ENCODE measurements around the gene LATS1. TPM values are rescaled to one million over a fixed set of nuclear protein-coding genes. Genes with fewer than 3 reads are reported as not detected.

The LATS1 gene
- total and polyA plus RNA-seq, 2 of the 8 experiments (the other 6 are each of a cell fraction or from before 2014, with no cell fraction given), result 8.9 to 21.7 TPM

GRCh38 chr6:149636124-149636523, 81.8 kb downstream of the LATS1 start:
- H3K4me3 ChIP-seq (ENCODE audit: extremely low read depth in 1 of 4, insufficient read depth in 2 of 4, low read depth in 3 of 4, low read length in 4 of 4), result no peak overlapping the region
- no peak overlapping the region for H3K9ac ChIP-seq (replicated peaks in 1 of 4; ENCODE audit: extremely low read depth in 1 of 4, low read depth in 3 of 4, low read length in 3 of 4)
- H2AK5ac ChIP-seq (ENCODE audit: low read depth, low read length), result no peak overlapping the region
- no peak overlapping the region for H3K4ac ChIP-seq (replicated peaks; ENCODE audit: insufficient read length, low read depth, low read length)
- H3K79me1 ChIP-seq (ENCODE audit: low read depth, low read length), result no peaks in the 10 kb centered on the region
- no peak overlapping the region for H4K91ac ChIP-seq (replicated peaks; ENCODE audit: insufficient read length, low read length)
- H3K9me3 ChIP-seq (ENCODE audit: insufficient read depth in 2 of 2, low read depth in 1 of 2, low read length in 1 of 2), result no peaks in the 10 kb centered on the region
- H3K23ac ChIP-seq (ENCODE audit: insufficient read length), result no peak overlapping the region
- no peak overlapping the region for H2BK5ac ChIP-seq (ENCODE audit: low read depth, low read length)
- FAIRE-seq (no peak), DNase-seq (ENCODE audit: low read depth in 1 of 2, low spot score in 2 of 2) (no peak)
- no peaks in the 10 kb centered on the region for H3K23me2 ChIP-seq (ENCODE audit: low read depth, low read length)
- no peak overlapping the region for H4K5ac ChIP-seq (ENCODE audit: insufficient read length, low read depth, low read length)
- H3K56ac ChIP-seq (replicated peaks; ENCODE audit: insufficient read length, low read depth, low read length), result no peak overlapping the region
- no peaks in the 10 kb centered on the region for H3K4me1 ChIP-seq (replicated peaks in 1 of 4; ENCODE audit: control insufficient read depth in 3 of 4, insufficient read depth in 4 of 4, low read length in 3 of 4)
- POLR2A ChIA-PET (ENCODE audit: partially characterized antibody), result no interaction called here
- no peak overlapping the region for H3K18ac ChIP-seq (ENCODE audit: extremely low read depth, low read length)
- H3K27ac ChIP-seq (ENCODE audit: low read depth, low read length), result no peak overlapping the region
- no peaks in the 10 kb centered on the region for H4K20me1 ChIP-seq (replicated peaks in 1 of 2; ENCODE audit: control insufficient read depth in 1 of 2, insufficient read depth in 2 of 2, low read length in 2 of 2)
- CTCF ChIA-PET (ENCODE audit: partially characterized antibody), result interaction anchor here (0.6 kb wide), 1 partner anchor 11 kb away, joined by 3 read pairs; no protein-coding TSS in a partner anchor
- WGBS, 2 experiments (ENCODE audit: extremely low coverage in 1 of 2, insufficient coverage in 1 of 2, insufficient read length in 1 of 2, insufficient replicate concordance in 2 of 2, low coverage in 1 of 2, low lambda C conversion rate in 2 of 2, missing lambda C conversion rate in 1 of 2), result 95% methylated on average over 2 of the region's 2 CpGs; no CpG with 5 or more reads in 1 of the 2 experiments
- TF ChIP-seq JUN (IDR thresholded peaks at IDR 0.05; ENCODE audit: low read depth, low read length) (0 out of 2 replicates have a peak, but pooled peaks have one; percentile 5), SIX5 (IDR thresholded peaks at IDR 0.05; ENCODE audit: low read depth, low read length) (no peak)
- no peaks in the 10 kb centered on the region for H3K79me2 ChIP-seq (ENCODE audit: control insufficient read depth in 1 of 2, insufficient read depth in 2 of 2, low read length in 2 of 2)
- no peak overlapping the region for H2BK15ac ChIP-seq (ENCODE audit: low read length)
- H3K27me3 ChIP-seq (replicated peaks in 1 of 4; ENCODE audit: control insufficient read depth in 3 of 4, extremely low read depth in 1 of 4, insufficient read depth in 3 of 4, low read length in 3 of 4), result no peaks in the 10 kb centered on the region
- H4K8ac ChIP-seq (ENCODE audit: extremely low read depth, insufficient read depth, low read length), result no peak overlapping the region
- H2BK12ac ChIP-seq (ENCODE audit: low read depth, low read length), result no peak overlapping the region
- no peaks in the 10 kb centered on the region; a peak in 1 of 8 replicates for H3K36me3 ChIP-seq (ENCODE audit: control insufficient read depth in 2 of 4, insufficient read depth in 4 of 4, low read length in 3 of 4)
- no peak overlapping the region for H2BK20ac ChIP-seq (ENCODE audit: low read length)
- no peak overlapping the region for H3K14ac ChIP-seq (ENCODE audit: insufficient read length)
- H2BK120ac ChIP-seq (replicated peaks; ENCODE audit: low read depth, low read length), result no peak overlapping the region
- H3K4me2 ChIP-seq (ENCODE audit: insufficient read depth in 1 of 2, low read depth in 2 of 2, low read length in 2 of 2), result no peak overlapping the region
- no peak overlapping the region for H2AFZ ChIP-seq (ENCODE audit: low read length)

Measured in H1 (cell line).